Sciatic nerve (tissue), 2 donors: ENCODE measurements around the gene ARNT2. TPM values are rescaled to one million over a fixed set of nuclear protein-coding genes. Genes with fewer than 3 reads are reported as not detected.

ENCODE experiments used
- ATAC-seq: fragments of 200-7000 bp; cut with Tn5 transposase; one replicate; pipeline ENCODE4 v1.9.1; 2020; ENCODE audit warnings: mild to moderate bottlenecking, moderate library complexity
- DNase-seq: peaks from one replicate; pipeline ENCODE4 v3.0.0-alpha.2; 2020; ENCODE audit warnings: low spot score
- intact Hi-C: fragments of 100-400 bp; cut with DNase I; formaldehyde crosslinking; loops from one replicate; pipeline ENCODE4 v1.14.2; 2022
- total RNA-seq: library from RNA; stranded (reverse); fragmentation: NEBNext Ultra II Directional; extraction: Animal tissue kit (Norgen Biotek cat#: 25700); gene quantifications from one replicate; pipeline ENCODE4 v1.2.1, GENCODE V29; 2021
- donor health status: DM: no; HTN: no; CAD: no.
- donor health status: DM: no; HTN: no; CAD: no.

The ARNT2 gene
- total RNA-seq, 1 donor from 2014 or later = 16.6 TPM

DNA sequence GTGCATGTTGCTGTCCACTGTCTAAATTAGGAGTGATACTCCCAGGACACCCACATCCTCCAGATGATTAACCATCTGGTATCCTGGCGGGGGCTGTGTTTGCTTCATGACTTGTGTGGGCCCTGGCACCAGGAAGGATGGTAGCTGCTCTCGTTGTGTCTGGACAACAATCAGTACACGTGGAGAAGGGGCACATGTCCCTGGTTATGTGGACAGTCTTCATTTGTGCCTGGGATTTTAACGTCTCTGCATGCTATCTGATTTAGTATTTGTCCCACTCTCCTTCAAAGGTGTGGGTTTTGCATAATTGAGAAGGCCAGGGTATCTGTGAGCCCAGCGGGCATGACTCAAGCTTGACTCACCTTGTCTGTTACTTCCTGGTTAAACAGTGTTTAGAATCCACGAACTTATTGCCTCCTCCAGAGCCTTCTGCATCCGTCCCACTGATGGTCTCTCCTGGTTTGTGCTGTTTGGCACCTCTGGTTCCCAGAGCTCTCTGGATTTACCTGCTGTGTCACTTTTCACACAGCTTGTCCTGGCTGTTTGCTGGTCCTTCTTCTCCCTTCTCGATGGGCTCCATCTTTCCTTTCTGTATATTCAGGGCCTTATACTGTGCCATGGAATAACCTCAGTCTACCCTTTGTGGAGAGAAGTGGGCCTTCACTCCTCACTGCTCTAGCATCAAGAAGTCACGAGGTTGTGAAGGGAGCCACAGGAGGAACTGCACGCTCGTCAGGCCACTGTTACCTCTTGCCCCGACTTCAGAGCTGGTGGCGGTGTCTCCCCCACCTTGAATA lies 32.5 kb downstream of the ARNT2 start:
- ATAC-seq (no peak), DNase-seq (no peak)
- intact Hi-C loops = no loop called here

DNA sequence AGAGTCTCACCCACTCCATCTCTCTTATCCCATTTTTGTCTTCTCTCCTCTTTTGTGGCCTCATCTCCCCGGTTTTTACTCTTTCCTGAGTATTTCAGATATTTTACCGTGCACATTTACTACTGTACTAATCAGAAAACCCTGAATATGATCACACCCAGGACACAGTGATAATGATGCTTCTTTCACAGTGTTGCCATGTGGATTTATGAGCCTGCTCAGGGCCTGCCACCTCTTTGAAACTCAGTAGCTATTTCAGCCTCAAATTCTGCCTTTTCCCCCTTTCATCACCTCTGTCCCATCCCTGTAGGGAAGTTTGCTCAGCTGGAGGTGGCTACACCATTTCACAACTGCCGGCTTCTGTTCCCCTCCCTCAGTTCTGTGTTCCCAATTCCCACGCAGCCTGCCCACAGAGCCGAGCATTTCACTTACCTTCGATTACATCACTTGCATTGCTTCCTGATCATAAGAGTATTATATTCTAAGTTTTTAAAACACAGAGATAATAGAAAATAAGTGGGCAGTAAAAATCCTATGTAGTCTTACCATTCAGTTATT lies 33.2 kb downstream of the ARNT2 start:
- DNase-seq = no peak
- intact Hi-C loops = no loop called here
- no peak for ATAC-seq

DNA sequence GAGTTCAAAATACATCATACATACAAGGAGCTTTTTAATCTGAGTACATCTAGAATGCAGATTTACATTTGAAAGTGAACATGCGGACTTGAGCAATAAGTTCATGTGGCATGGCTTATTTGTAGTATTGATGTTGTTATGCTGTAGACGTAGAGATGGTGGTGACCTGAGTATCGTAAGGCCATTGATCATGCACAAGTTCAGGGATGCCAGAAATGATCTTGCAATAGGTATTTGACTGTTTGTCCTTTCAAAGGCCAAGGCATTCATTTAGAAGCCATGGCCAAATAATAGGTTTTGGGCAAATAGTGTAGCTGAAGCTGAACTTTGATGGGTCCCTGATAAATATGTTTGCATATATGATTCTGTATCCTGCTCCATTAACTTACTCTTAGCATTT lies 35.0 kb downstream of the ARNT2 start:
- ATAC-seq (no peak), DNase-seq (no peak)
- intact Hi-C loops = no loop called here

- DNase-seq (no peak), ATAC-seq (no peak)
- intact Hi-C loops = loop anchor here (2.0 kb wide), 1 partner anchor 401 kb away; no protein-coding TSS in a partner anchor
Observed at GRCh38 chr15:80440024-80440423, 35.8 kb downstream of the ARNT2 start.

GRCh38 chr15:80441041-80441440 lies 36.9 kb downstream of the ARNT2 start:
- intact Hi-C loops = loop anchor here (2.0 kb wide), 1 partner anchor 400 kb away; no protein-coding TSS in a partner anchor
- no peak for ATAC-seq
- DNase-seq = no peak

DNA sequence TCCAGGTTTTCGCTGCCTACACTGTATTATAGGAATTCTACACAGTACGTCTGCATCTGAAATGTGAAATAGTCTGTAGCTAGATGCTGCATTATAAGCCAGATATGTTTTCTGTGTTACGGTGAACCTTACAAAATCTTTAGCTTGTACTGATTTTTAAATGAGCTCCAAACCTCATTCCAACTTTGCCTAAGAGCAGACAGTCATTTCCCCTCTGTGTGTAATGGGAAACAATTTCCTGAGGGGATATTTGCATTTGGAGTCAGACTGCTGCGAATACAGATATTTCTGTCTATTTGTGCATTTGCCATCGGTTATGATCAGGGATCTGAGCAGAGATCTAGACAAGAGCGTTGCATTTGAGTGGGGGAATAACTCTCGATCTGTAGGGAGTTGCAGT lies 37.5 kb downstream of the ARNT2 start:
- intact Hi-C loops = loop anchor here (2.0 kb wide), 1 partner anchor 399 kb away; no protein-coding TSS in a partner anchor
- no peak for ATAC-seq
- no peak for DNase-seq

GRCh38 chr15:80442728-80443403 lies 38.7 kb downstream of the ARNT2 start:
- DNase-seq = no peak
- no peak for ATAC-seq
- intact Hi-C loops = no loop called here

- intact Hi-C loops = no loop called here
- DNase-seq (no peak), ATAC-seq (no peak)
Observed at GRCh38 chr15:80444680-80445251, 40.6 kb downstream of the ARNT2 start.

GRCh38 chr15:80445300-80446041 lies 41.3 kb downstream of the ARNT2 start:
- intact Hi-C loops = no loop called here
- DNase-seq (no peak), ATAC-seq (no peak)

DNA sequence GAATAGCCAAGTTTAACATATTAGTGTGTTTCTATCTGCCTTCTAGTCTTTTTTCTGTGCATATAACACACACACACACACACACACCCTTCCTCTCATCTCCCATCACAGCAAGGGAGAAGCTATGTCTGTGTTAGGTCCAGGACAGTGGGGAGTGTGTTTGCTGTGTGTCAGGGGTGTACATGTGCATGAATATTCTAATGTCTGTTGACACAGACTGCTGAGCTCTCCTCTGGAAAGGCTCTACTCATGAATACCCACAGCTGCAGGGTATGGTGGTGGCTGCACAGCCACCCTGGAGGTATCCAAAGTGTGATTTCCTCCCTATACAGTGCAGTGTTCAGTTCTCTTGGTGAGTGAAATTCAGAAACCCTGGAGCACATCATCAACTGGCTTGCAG lies 42.9 kb downstream of the ARNT2 start:
- ATAC-seq (no peak), DNase-seq (no peak)
- intact Hi-C loops = no loop called here

DNA sequence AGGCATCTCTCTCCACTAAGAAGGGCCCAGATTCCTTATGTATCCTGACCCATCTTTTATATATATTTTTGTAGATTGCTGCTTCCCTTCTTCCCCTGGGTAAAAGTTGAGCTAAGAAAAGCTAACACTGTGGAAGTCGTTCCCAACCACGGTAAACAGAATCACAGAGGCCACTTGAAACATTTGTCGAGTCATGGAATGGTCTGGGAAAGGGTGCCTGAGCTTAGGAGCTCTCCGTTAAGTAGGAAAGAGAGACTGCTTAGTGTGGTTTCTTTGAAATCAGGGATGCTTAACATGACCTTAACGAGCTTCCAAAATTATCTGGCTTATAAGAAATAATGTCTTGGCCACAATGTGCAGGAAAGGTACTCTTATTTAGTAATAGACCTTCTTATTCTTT lies 45.6 kb downstream of the ARNT2 start:
- DNase-seq (no peak), ATAC-seq (no peak)
- intact Hi-C loops = loop anchor here (10.0 kb wide), 2 partner anchors 335 to 525 kb away; no protein-coding TSS in a partner anchor

- intact Hi-C loops = loop anchor here (10.0 kb wide), 2 partner anchors 334 to 524 kb away; no protein-coding TSS in a partner anchor
- no peak for ATAC-seq
- DNase-seq = no peak
Observed at GRCh38 chr15:80450811-80451321, 46.7 kb downstream of the ARNT2 start.

- intact Hi-C loops = loop anchor here (10.0 kb wide), 2 partner anchors 333 to 523 kb away; no protein-coding TSS in a partner anchor
- DNase-seq = no peak
- ATAC-seq = no peak
Observed at GRCh38 chr15:80452166-80452565, 48.0 kb downstream of the ARNT2 start.

- DNase-seq (no peak), ATAC-seq (peak; percentile 17)
- intact Hi-C loops = loop anchor here (10.0 kb wide), 2 partner anchors 330 to 520 kb away; no protein-coding TSS in a partner anchor
Observed at GRCh38 chr15:80455051-80455648, 51.0 kb downstream of the ARNT2 start.

- ATAC-seq = peak; percentile 82
- no peak for DNase-seq
- intact Hi-C loops = loop anchor here (10.0 kb wide), 2 partner anchors 329 to 519 kb away; no protein-coding TSS in a partner anchor
Observed at GRCh38 chr15:80455668-80456442, 51.7 kb downstream of the ARNT2 start.

DNA sequence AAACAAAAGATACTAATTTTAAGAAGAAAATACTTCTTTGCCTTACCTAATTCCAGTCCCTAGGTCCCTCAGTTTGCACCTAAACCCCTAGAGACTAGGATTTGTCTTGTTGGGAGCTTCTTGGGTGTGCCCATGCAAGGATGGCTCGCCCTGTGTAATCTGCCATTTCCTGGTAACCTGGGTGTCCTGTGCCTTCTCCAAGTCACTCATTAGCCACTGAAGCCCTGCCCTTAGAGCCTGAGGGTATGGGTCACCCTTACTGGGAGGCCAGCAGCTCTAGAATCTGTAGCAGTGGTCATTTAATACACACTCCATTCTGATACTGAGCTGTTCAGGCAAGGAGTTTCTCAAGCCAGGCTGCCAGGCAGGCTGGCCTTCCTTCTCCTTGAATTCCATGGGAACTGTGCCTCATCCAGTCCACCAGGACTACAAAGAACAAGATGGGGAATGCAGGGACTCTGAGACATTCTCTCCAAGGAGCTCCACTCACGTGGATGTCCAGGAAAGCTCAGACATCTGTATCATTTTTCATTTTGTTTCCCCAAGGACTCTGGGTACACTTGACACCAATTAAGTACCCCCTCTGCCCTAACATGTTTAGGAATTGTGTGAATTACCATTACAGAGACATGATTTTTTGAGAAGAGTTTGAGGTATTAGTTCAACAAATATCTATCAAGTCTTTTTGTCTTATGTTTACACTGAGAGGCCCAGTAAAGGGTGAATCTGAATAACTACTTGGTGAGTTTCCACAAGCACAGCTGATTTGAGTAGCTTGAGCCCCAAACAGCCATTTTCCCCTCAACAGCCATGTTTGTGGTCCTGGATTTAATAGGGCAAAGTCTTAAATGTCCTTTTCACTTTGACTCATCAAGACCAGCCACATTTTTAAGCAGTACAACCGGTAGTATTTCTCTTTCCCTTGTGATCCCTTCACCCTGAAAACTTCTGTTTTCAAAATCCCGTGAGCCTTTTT lies 52.6 kb downstream of the ARNT2 start:
- DNase-seq (no peak), ATAC-seq (no peak)
- intact Hi-C loops = loop anchor here (10.0 kb wide), 2 partner anchors 328 to 518 kb away; no protein-coding TSS in a partner anchor
